Forelimb muscle (tissue), 1 donor: ENCODE measurements around the gene REX1BD. TPM values are rescaled to one million over a fixed set of nuclear protein-coding genes. Genes with fewer than 3 reads are reported as not detected.

Experiments used
- DNase-seq: peaks from one replicate; pipeline ENCODE4 v3.0.0-alpha.2; 2013; ENCODE audit warnings: low read depth
- polyA plus RNA-seq: library from polyadenylated mRNA; unstranded; fragments of 120-200 nt; gene quantifications from one replicate; pipeline ENCODE4 v1.2.1, GENCODE V29; 2013; ENCODE audit not compliant: insufficient read length

REX1BD gene
- polyA plus RNA-seq, 1 donor = 33.4 TPM

- no peak for DNase-seq
Measured at GRCh38 chr19:18613589-18614234, 25.1 kb downstream of the REX1BD start.

DNA sequence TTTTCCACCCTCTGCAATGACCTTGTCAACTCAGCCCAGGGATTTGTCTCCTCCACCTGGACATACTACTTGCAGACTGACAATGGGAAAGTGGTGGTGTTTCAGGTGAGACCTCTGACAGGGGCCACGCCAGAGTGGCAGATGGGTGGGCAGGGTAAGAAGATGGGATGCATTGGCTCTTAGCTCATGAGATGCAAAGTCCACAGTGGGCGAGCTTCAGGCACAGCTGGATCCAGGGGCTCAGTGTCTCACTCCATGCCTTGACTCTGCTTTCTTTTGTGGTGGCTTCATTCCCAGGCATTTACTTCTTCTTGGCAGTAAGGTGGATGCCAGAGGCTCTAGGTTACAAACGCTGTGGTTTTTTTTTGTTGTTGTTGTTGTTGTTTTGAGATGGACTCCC is 27.4 kb downstream of the REX1BD start:
- no peak for DNase-seq

DNA sequence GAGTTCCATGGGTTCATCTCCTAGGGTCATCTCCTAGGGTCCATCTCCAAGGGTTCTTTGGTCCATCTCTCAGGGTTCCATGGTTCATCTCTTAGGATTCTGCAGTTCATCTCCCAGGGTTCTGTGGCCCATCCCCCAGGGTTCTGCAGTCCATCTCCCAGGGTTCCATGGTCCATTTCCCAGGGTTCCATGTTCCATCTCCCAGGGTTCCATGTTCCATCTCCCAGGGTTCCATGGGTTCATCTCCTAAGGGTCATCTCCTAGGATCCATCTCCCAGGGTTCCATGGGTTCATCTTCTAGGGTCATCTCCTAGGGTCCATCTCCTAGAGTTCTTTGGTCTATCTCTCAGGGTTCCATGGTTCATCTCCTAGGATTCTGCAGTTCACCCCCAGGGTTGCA is 29.0 kb downstream of the REX1BD start:
- DNase-seq = no peak

- DNase-seq = no peak
Measured at GRCh38 chr19:18618236-18618635, 29.6 kb downstream of the REX1BD start.

DNA sequence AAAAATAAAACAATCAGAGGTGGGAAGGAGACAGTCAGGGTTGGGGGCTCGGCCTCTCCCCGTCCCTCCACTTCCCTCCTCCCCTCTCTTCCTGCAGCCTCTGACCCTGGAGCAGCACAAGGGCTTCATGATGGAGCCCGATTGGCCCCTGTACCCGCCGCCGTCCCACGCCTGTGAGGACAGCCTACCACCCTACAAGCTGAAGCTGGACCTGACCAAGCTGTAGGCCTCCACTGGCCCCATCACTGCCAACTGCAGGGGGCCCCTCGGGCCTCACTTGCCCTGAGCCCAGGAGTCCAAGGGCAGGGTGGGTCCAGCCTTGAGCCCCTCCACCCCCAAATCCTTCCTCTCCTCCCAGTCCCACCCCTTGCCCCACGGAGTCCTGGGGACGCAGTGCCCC is 31.7 kb downstream of the REX1BD start:
- no peak for DNase-seq

- DNase-seq = no peak
Measured at GRCh38 chr19:18620902-18621301, 32.3 kb downstream of the REX1BD start.

GRCh38 chr19:18626906-18627305 is 38.3 kb downstream of the REX1BD start:
- no peak for DNase-seq

DNA sequence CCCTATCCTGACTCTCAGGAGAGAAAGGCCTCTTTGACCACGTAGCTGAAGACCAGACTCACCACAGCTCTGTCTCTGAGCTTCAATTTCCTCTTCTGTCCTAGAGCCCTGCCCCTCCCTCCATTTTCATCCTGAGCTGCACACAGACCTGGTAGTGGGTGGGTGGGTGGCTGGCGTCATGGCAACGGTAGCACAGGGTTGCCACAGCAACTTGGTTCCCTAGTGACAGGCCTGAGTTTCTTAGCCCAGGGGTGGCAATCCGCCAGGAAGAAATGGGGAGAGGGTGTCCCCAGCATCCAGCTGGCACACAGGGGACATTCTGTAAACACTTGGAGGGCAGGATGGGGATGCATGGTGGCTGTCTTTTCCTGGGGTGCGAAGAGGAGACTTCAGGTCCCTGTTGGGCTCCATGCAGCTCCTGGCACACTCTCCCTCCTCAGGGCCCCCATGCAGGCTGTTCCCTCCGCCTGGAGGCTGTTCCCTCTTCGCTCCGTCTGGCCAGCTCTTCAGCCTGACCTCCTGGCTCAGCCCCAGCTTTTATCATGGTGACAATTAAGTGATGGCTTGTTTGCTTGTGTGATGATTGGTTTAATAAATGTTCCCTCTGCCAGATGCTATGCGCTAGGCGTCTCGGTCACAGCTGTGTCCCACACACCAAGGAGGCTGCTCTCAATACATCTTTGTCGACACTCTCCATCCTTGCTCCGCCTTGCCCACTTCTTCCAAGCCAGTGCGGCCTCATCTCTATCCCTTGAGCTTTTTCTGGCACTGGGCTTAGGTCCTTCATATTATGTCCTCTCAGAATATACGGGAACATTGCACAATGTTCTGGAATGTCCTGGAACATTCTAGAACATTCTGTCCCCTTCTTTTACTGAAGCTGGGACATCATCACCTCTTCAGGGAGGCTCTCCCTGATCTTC is 40.8 kb downstream of the REX1BD start:
- DNase-seq = no peak

DNA sequence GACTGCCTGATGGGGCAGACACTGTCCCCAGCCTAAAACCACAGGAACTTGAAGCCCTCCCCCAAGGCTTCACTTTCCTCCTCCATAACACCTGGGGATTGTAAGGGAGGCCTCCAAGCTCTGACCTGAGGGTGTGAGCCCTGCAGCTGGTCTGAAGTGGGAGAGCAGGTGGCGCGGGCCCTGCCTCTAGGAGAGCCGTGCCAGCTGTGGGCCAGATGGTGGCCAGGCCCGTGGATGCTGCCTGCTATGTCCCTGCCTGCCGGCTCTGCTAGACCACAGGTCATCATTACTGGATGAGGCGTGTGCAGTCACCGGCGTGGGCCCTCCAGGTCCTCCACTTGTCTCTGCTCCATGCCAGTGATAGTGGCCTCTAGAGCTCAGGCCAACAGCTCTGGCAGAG is 44.7 kb downstream of the REX1BD start:
- no peak for DNase-seq

DNA sequence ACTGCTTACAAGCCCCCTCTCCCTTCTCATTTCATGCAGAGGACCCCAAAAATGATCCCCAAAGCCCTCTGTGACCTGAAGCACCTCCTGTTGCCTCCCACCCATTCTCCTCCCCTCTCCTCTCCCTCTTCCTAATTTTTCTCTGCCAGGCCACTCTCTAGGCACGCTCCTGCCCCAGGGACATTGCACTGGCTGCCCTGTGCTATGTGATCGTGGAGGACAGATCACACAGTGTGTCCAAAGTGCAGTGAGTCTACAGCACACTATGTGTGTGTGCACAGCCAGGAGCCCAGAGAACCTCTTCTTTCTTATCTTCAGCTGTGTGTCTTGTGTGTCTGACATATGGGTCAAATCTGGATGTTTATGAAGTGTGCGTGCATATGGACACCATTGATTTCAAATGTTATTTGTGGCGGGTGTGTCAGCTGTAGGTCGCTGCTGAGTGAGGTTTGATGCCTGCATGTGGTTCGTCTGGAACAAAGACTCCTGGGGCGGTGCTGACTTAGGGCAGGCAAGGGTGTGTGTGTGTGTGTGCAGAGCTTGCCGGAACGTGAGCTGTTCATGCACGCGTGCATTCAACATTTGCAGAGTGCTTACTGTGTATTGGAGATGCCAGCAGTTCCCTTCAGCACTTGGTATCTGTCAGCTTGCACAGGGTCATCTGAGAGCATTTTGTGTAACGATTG is 46.2 kb downstream of the REX1BD start:
- DNase-seq = no peak

DNA sequence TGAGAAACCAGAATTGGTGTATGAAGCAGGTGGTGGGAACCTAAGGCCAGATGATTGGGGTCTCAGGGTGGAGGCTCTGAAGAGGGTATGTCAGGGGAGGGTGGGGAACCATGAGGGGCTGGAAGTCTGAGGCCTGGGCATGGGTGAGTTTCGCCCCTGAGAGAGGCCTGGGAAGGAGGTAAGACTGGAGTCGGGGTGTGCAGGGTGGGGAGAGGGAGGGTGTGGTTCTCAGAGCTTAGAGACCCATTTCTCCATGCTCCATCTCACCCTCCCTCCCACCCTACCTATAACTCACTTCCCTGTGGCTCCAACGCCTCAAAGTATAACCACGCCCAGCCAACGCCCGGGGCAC is 47.2 kb downstream of the REX1BD start:
- no peak for DNase-seq

- peak; percentile 48 for DNase-seq
Measured at GRCh38 chr19:18636183-18636968, 47.8 kb downstream of the REX1BD start.

DNA sequence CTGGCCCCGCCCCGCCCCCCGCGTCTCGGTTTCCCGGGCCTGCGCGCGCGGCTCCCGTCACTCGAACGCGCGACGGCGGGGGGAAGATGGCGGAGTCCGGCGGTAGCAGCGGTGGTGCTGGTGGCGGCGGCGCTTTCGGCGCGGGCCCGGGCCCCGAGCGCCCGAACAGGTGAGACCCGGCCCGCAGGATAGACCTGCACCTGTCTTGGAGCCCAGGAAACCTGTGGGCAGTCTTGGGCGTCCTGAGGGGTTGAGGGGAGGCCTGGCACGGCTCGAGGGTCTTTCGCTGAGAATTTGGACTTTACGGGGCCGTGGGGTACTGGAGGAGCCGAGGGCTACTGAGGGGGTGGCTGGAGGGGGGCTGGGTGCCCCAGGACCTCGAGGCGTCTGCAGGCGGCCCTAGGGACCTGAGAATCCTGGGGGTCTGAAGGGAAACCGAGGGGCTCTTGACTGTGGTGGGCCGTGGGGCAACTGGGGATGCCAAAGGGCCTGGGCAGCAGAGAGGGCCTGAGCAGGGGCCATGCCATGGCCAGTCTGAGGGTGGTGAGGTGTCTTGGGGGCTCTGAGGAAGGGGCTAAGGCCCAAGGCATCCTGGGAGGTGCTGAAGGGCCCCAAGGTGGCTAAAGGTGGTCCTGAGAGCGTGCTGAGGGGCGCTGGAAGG is 48.5 kb downstream of the REX1BD start, which contains the start of gene KLHL26:
TSS of gene KLHL26 (plus strand) at position 60 of the 661 bp plus-strand sequence. CDS start at position 87, 27 bp downstream.
- DNase-seq = no peak

DNA sequence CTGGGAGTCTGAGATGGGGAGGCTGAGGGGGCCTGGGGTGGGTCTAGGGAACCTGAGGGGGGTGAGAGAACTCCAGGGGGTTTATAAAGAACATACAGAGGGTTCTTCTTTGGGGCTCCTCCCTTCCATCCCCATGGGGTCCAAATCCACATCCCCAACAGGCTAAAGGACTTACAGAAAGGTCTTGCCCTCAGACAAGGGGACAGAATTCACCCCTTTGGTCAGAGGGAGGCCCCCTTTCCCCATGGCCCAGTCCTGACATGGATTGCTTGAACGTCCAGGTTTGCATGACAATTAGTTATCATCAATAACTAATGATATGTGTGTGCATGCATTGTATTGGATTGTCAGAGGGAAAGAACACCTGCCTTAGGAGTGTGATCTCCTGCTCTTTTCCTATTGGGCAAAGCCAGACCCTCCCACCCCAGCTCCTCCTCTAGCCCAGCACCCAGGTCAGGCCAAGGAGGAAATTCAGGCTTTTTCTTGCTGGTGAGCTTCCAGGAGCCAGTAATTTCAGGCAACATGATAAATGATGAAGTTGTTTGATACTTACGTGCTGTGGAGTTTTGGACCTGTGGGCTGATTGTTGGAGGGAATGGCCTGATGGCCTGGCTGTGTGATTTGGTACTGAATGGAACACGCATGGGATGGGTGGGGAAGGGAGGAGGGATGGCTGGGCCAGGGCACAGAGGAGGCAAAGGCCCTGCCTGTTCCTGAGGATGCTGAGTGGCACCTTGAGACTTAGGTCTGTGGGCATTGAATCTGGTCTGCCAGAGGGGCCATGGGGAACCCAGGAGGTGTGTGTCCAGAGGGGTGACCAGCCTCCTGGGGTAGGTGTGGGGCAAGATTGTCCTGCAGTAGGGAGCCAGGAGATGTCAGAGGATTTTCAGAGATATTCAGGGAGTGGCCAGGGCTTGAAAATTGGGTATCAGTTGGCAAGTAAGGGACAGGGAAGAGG is 49.4 kb downstream of the REX1BD start:
- no peak for DNase-seq

- no peak for DNase-seq
Measured at GRCh38 chr19:18639706-18640243, 51.2 kb downstream of the REX1BD start.
